H1 (cell line): Measurements from ENCODE around the gene SUDS3. TPM values are rescaled to one million over a fixed set of nuclear protein-coding genes. Genes with fewer than 3 reads are reported as not detected.

Source experiments
- CTCF ChIA-PET: fragments of 300-600 bp; sonication (Branson Sonifier 250); formaldehyde crosslinking; loops from one replicate; lab custom pipeline; 2021; ENCODE audit not compliant: partially characterized antibody; lab: Charles Lee
- POLR2A ChIA-PET: fragments of 300-600 bp; sonication (Branson Sonifier 250); formaldehyde crosslinking; loops from one replicate; lab custom pipeline; 2021; ENCODE audit warnings: inconsistent platforms; ENCODE audit not compliant: partially characterized antibody; lab: Charles Lee
- DNase-seq, 2 experiments: peaks; one replicate each; pipeline versions ENCODE4 v3.0.0 to v3.0.0-alpha.2; 2010 to 2022; ENCODE audit warnings: low spot score in 2 of 2, low read depth in 1 of 2, mixed read lengths in 1 of 2
- FAIRE-seq: peaks from 2 replicates; lab custom pipeline; 2011; peaks lifted over from hg19 to GRCh38; lab: Jason Lieb, UNC
- H2AFZ ChIP-seq: 2 replicates; pipeline ENCODE4 v1.8.1; 2012; ENCODE audit warnings: low read length, inconsistent platforms
- H2AK5ac ChIP-seq: 2 replicates; pipeline ENCODE4 v1.6.1; 2013; ENCODE audit warnings: low read depth, low read length
- H2BK120ac ChIP-seq: replicated peaks from 2 replicates; pipeline ENCODE3; 2013; ENCODE audit warnings: low read depth, low read length, inconsistent platforms
- H2BK12ac ChIP-seq: 2 replicates; pipeline ENCODE4 v1.6.1; 2013; ENCODE audit warnings: low read depth, low read length
- H2BK15ac ChIP-seq: 2 replicates; pipeline ENCODE4 v1.6.1; 2013; ENCODE audit warnings: low read length
- H2BK20ac ChIP-seq: 2 replicates; pipeline ENCODE4 v1.6.1; 2013; ENCODE audit warnings: low read length
- H2BK5ac ChIP-seq: 2 replicates; pipeline ENCODE4 v1.6.1; 2013; ENCODE audit warnings: low read depth, low read length
- H3K14ac ChIP-seq: 2 replicates; pipeline ENCODE4 v1.6.1; 2013; ENCODE audit warnings: inconsistent platforms; ENCODE audit not compliant: insufficient read length
- H3K18ac ChIP-seq: 2 replicates; pipeline ENCODE4 v1.6.1; 2013; ENCODE audit warnings: low read length; ENCODE audit errors: extremely low read depth
- H3K23ac ChIP-seq: 2 replicates; pipeline ENCODE4 v1.6.1; 2013; ENCODE audit warnings: inconsistent platforms; ENCODE audit not compliant: insufficient read length
- H3K23me2 ChIP-seq: 2 replicates; pipeline ENCODE4 v1.6.1; 2013; ENCODE audit warnings: low read depth, low read length
- H3K27ac ChIP-seq: 2 replicates; pipeline ENCODE4 v1.6.1; 2011; ENCODE audit warnings: low read depth, low read length, inconsistent platforms
- H3K27me3 ChIP-seq, 4 experiments: replicated peaks in 1 of 4; 1 replicate in 1 of 4; 2 replicates in 3 of 4; pipeline versions ENCODE4 v1.6.1 to v1.8.1; 2011 to 2013; ENCODE audit warnings: low read length in 3 of 4, mild to moderate bottlenecking in 3 of 4, inconsistent platforms in 2 of 4, mixed read lengths in 2 of 4, moderate library complexity in 1 of 4; ENCODE audit not compliant: control insufficient read depth in 3 of 4, insufficient read depth in 3 of 4; ENCODE audit errors: extremely low read depth in 1 of 4
- H3K36me3 ChIP-seq, 4 experiments: 2 replicates each; pipeline versions ENCODE4 v1.6.1 to v1.8.1; 2011 to 2013; ENCODE audit warnings: mild to moderate bottlenecking in 4 of 4, low read length in 3 of 4, moderate library complexity in 2 of 4, control low read depth in 1 of 4, inconsistent platforms in 1 of 4; ENCODE audit not compliant: insufficient read depth in 4 of 4, control insufficient read depth in 2 of 4
- H3K4ac ChIP-seq: replicated peaks from 2 replicates; pipeline ENCODE3; 2013; ENCODE audit warnings: low read length, low read depth, mixed read lengths, inconsistent platforms; ENCODE audit not compliant: insufficient read length
- H3K4me1 ChIP-seq, 4 experiments: replicated peaks in 1 of 4; 1 replicate in 1 of 4; 2 replicates in 3 of 4; pipeline versions ENCODE4 v1.6.1 to v1.8.1; 2011 to 2013; ENCODE audit warnings: low read length in 3 of 4, inconsistent platforms in 2 of 4, mixed read lengths in 1 of 4; ENCODE audit not compliant: insufficient read depth in 4 of 4, control insufficient read depth in 3 of 4
- H3K4me2 ChIP-seq, 2 experiments: 2 replicates each; pipeline versions ENCODE4 v1.6.1 to v1.8.1; 2011 to 2013; ENCODE audit warnings: low read depth in 2 of 2, low read length in 2 of 2, control low read depth in 1 of 2, inconsistent platforms in 1 of 2, mild to moderate bottlenecking in 1 of 2; ENCODE audit not compliant: insufficient read depth in 1 of 2
- H3K4me3 ChIP-seq, 4 experiments: fragments of 200-600, 300-600 bp in 1 of 4; sonication (generic), shearing (Covaris generic), sonication (Bioruptor Twin) in 1 of 4; 2 replicates each; pipeline versions ENCODE4 v1.5.1 to v1.8.1; 2011 to 2016; ENCODE audit warnings: low read length in 4 of 4, low read depth in 3 of 4, control low read depth in 2 of 4, inconsistent platforms in 2 of 4, mild to moderate bottlenecking in 2 of 4, mixed read lengths in 1 of 4, moderate library complexity in 1 of 4; ENCODE audit not compliant: insufficient read depth in 2 of 4; ENCODE audit errors: extremely low read depth in 1 of 4
- H3K56ac ChIP-seq: replicated peaks from 2 replicates; pipeline ENCODE3; 2013; ENCODE audit warnings: low read depth, mild to moderate bottlenecking, mixed read lengths, low read length, inconsistent platforms; ENCODE audit not compliant: insufficient read length
- H3K79me1 ChIP-seq: 2 replicates; pipeline ENCODE4 v1.6.1; 2013; ENCODE audit warnings: low read depth, low read length, control low read depth
- H3K79me2 ChIP-seq, 2 experiments: 2 replicates each; pipeline versions ENCODE4 v1.6.1 to v1.8.1; 2012 to 2013; ENCODE audit warnings: low read length in 2 of 2, mild to moderate bottlenecking in 2 of 2, inconsistent platforms in 1 of 2; ENCODE audit not compliant: insufficient read depth in 2 of 2, control insufficient read depth in 1 of 2
- H3K9ac ChIP-seq, 4 experiments: replicated peaks in 1 of 4; 1 replicate in 1 of 4; 2 replicates in 3 of 4; pipeline versions ENCODE4 v1.6.1 to v1.8.1; 2011 to 2013; ENCODE audit warnings: low read depth in 3 of 4, low read length in 3 of 4, control low read depth in 2 of 4, mild to moderate bottlenecking in 2 of 4, moderate library complexity in 2 of 4, inconsistent platforms in 1 of 4; ENCODE audit errors: extremely low read depth in 1 of 4
- H3K9me3 ChIP-seq, 2 experiments: 2 replicates each; pipeline versions ENCODE4 v1.6.1 to v1.8.1; 2012 to 2013; ENCODE audit warnings: mild to moderate bottlenecking in 2 of 2, moderate library complexity in 2 of 2, control low read depth in 1 of 2, inconsistent platforms in 1 of 2, low read depth in 1 of 2, low read length in 1 of 2, mixed read lengths in 1 of 2; ENCODE audit not compliant: insufficient read depth in 2 of 2
- H4K20me1 ChIP-seq, 2 experiments: replicated peaks in 1 of 2; 2 replicates each; pipeline versions ENCODE3 to v1.8.1; 2011 to 2013; ENCODE audit warnings: inconsistent platforms in 2 of 2, low read length in 2 of 2, mild to moderate bottlenecking in 1 of 2; ENCODE audit not compliant: insufficient read depth in 2 of 2, control insufficient read depth in 1 of 2
- H4K5ac ChIP-seq: 2 replicates; pipeline ENCODE4 v1.6.1; 2013; ENCODE audit warnings: low read length, low read depth, mixed read lengths, inconsistent platforms; ENCODE audit not compliant: insufficient read length
- H4K8ac ChIP-seq: 2 replicates; pipeline ENCODE4 v1.8.0; 2013; ENCODE audit warnings: mild to moderate bottlenecking, moderate library complexity, low read length, inconsistent platforms; ENCODE audit not compliant: insufficient read depth; ENCODE audit errors: extremely low read depth
- H4K91ac ChIP-seq: replicated peaks from 2 replicates; pipeline ENCODE3; 2013; ENCODE audit warnings: low read length, mixed read lengths, inconsistent platforms; ENCODE audit not compliant: insufficient read length
- CBX5 ChIP-seq: fragments of 300-800, 300-1000 bp; sonication (generic); IDR thresholded peaks from 2 replicates; pipeline ENCODE4 v1.7.1; 2016; ENCODE audit warnings: antibody characterized with exemption, low read length, low read depth
- CEBPB ChIP-seq: IDR thresholded peaks from 2 replicates; pipeline ENCODE4 v1.6.1; 2012; ENCODE audit warnings: low read depth, low read length
- EP300 ChIP-seq, 2 experiments: IDR thresholded peaks; 1 replicate in 1 of 2; 2 replicates in 1 of 2; pipeline ENCODE4 v1.6.1; 2011 to 2012; ENCODE audit warnings: low read depth in 2 of 2, low read length in 2 of 2, mild to moderate bottlenecking in 2 of 2, borderline replicate concordance in 1 of 2, inconsistent platforms in 1 of 2, moderate library complexity in 1 of 2
- JUND ChIP-seq: IDR thresholded peaks from 2 replicates; pipeline ENCODE4 v1.6.1; 2011; ENCODE audit warnings: mild to moderate bottlenecking, improper control_type of control experiment, low read length
- SRF ChIP-seq: IDR thresholded peaks from 2 replicates; pipeline ENCODE4 v1.6.1; 2011; ENCODE audit warnings: mild to moderate bottlenecking, low read depth, low read length, moderate library complexity
- SUZ12 ChIP-seq: fragments of 200-600 bp; sonication (generic); IDR thresholded peaks from 2 replicates; pipeline ENCODE4 v1.6.1; 2012; ENCODE audit warnings: mild to moderate bottlenecking, inconsistent platforms, low read length, moderate library complexity, mixed read lengths
- TAF7 ChIP-seq: optimal IDR thresholded peaks from 2 replicates; pipeline ENCODE3; 2011; ENCODE audit warnings: low read depth, mild to moderate bottlenecking, inconsistent platforms, low read length, moderate library complexity, borderline replicate concordance
- TBP ChIP-seq: IDR thresholded peaks from 2 replicates; pipeline ENCODE4 v1.6.1; 2011; ENCODE audit warnings: low read depth, low read length, improper control_type of control experiment
- WGBS, 2 experiments: shearing (Covaris generic) in 1 of 2; methylation state at CpG; one replicate each; pipeline versions ENCODE4 v1.1.6 to v1.1.7; 2013 to 2015; ENCODE audit warnings: low lambda C conversion rate in 2 of 2, mixed read lengths in 2 of 2, inconsistent platforms in 1 of 2, low coverage in 1 of 2, missing lambda C conversion rate in 1 of 2; ENCODE audit not compliant: insufficient replicate concordance in 2 of 2, insufficient coverage in 1 of 2, insufficient read length in 1 of 2; ENCODE audit errors: extremely low coverage in 1 of 2, missing lambda C conversion rate in 1 of 2; 5-methylcytosine and 5-hydroxymethylcytosine counted together
- polyA plus RNA-seq, 7 experiments: library from polyadenylated mRNA; depleted of rRNA in 3 of 7; stranded (reverse) in 5 of 7; unstranded in 2 of 7; fragments of >200 nt in 5 of 7; fragments of 200-250 nt in 2 of 7; gene quantifications; 1 replicate in 5 of 7; 2 replicates in 1 of 7; 4 replicates in 1 of 7; pipeline versions ENCODE4 v1.2.1 to v1.2.3, GENCODE V29; 2011 to 2013; ENCODE audit warnings: missing spikeins in 2 of 7, mixed read lengths in 2 of 7
- total RNA-seq: library from RNA; stranded (reverse); fragmentation: NEBNext Ultra II Directional; extraction: Animal tissue kit (Norgen Biotek cat#: 25700); gene quantifications from 2 replicates; pipeline ENCODE4 v1.2.1, GENCODE V29; 2021
- TF ChIP-seq, protein P1 (sequence below): IDR thresholded peaks from 2 replicates; pipeline ENCODE4 v1.6.1; 2012; ENCODE audit warnings: inconsistent platforms

SUDS3 gene
- total and polyA plus RNA-seq, 2 of the 8 experiments (the other 6 are each of a cell fraction or from before 2014, with no cell fraction given) = 30.0 to 58.7 TPM

- no peak overlapping the region for H2BK120ac ChIP-seq
- H3K36me3 ChIP-seq = no peaks in the 10 kb centered on the region
- CTCF ChIA-PET = interaction anchor here (1.0 kb wide), 1 partner anchor 472 kb away, joined by 6 read pairs; no protein-coding TSS in a partner anchor
- H2AK5ac ChIP-seq = no peak overlapping the region
- H3K27ac ChIP-seq = no peak overlapping the region
- no peaks in the 10 kb centered on the region for H3K79me2 ChIP-seq
- H3K79me1 ChIP-seq = no peaks in the 10 kb centered on the region
- no peak overlapping the region for H2BK5ac ChIP-seq
- no peak overlapping the region for H3K4ac ChIP-seq
- H3K27me3 ChIP-seq = no peaks in the 10 kb centered on the region
- no peak overlapping the region for H2BK15ac ChIP-seq
- H3K4me2 ChIP-seq = no peak overlapping the region
- no peak overlapping the region for H4K91ac ChIP-seq
- no peak overlapping the region for H3K4me3 ChIP-seq
- POLR2A ChIA-PET = interaction anchor here (0.6 kb wide), 1 partner anchor 176 kb away, joined by 3 read pairs; no protein-coding TSS in a partner anchor
- no peak overlapping the region for H4K8ac ChIP-seq
- no peaks in the 10 kb centered on the region; the same call in 1 of the 2 replicates for H3K23me2 ChIP-seq
- no peak overlapping the region for H3K18ac ChIP-seq
- no peak overlapping the region for H3K9ac ChIP-seq
- 88% methylated on average over 3 of the region's 3 CpGs; no CpG with 5 or more reads in 1 of the 2 experiments for WGBS, 2 experiments
- no peaks in the 10 kb centered on the region for H3K4me1 ChIP-seq
- H4K5ac ChIP-seq = no peak overlapping the region
- H4K20me1 ChIP-seq = no peaks in the 10 kb centered on the region
- DNase-seq = no peak
- no peak overlapping the region for H2AFZ ChIP-seq
- no peak overlapping the region for H2BK12ac ChIP-seq
- no peaks in the 10 kb centered on the region for H3K9me3 ChIP-seq
- TF ChIP-seq JUND = no peak
- no peak for TF ChIP-seq SUZ12
- no peak for TF ChIP-seq CEBPB
- TF ChIP-seq, protein P1, sequence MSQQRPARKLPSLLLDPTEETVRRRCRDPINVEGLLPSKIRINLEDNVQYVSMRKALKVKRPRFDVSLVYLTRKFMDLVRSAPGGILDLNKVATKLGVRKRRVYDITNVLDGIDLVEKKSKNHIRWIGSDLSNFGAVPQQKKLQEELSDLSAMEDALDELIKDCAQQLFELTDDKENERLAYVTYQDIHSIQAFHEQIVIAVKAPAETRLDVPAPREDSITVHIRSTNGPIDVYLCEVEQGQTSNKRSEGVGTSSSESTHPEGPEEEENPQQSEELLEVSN = no peak
- no peak for TF ChIP-seq CBX5
- TF ChIP-seq SRF = no peak
- TF ChIP-seq EP300 (IDR thresholded peaks at IDR 0.05; ENCODE audit: borderline replicate concordance in 1 of 2, low read depth in 2 of 2, low read length in 2 of 2) = no peak
- no peak for TF ChIP-seq TAF7
- TF ChIP-seq TBP = no peak
- no peak overlapping the region for H3K23ac ChIP-seq
- H2BK20ac ChIP-seq = no peak overlapping the region
- FAIRE-seq = no peak
- no peak overlapping the region for H3K14ac ChIP-seq
- H3K56ac ChIP-seq = no peak overlapping the region
Measured at GRCh38 chr12:118439068-118439467, 62.7 kb downstream of the SUDS3 start.
